Measurements from ENCODE around the gene LRP5.

LRP5 gene

DNA sequence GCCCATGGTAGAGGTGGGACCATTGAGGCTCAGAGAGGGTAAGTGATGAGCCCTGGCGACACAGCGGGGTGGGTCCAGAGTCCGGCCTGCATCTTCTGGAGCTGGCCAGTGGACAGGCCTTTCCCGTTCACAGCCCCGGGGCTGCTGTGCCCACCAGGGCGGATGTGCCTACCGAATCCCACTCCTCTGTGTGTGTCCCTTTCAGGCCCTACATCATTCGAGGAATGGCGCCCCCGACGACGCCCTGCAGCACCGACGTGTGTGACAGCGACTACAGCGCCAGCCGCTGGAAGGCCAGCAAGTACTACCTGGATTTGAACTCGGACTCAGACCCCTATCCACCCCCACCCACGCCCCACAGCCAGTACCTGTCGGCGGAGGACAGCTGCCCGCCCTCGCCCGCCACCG lies 136.2 kb downstream of the LRP5 start:
- TF ChIP-seq POLR2AphosphoS5 (IDR thresholded peaks at IDR 0.05; ENCODE audit: low read depth, low read length) = no peak
- TF ChIP-seq SIN3A (IDR thresholded peaks at IDR 0.05; ENCODE audit: borderline replicate concordance, insufficient read depth, low read length) = no peak

DNA sequence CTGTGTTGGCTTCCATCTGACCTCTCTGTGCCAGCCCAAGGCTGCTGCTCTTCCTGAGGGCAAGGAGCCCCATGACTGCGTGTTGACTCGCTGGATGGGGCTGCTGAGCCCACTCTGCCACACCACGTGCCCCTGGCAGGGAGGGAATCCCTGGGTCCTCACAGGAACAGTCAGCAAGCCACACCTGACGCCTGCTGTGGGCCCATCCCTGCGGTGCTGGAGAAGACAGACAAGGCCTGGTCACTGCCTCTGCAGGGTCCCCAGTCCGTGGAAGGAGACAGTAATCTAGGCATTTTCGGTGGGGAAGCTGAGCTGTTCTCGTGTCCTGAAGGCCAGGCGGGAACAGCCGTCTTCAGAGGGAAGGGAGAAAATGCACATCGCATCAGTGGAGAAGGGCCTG lies 137.6 kb downstream of the LRP5 start:
- TF ChIP-seq POLR2AphosphoS5 (IDR thresholded peaks at IDR 0.05; ENCODE audit: low read depth, low read length) = no peak
- no peak for TF ChIP-seq FOXP2 (optimal IDR thresholded peaks at IDR 0.05; ENCODE audit: borderline replicate concordance, extremely low read depth, extremely low read length, insufficient read depth)

DNA sequence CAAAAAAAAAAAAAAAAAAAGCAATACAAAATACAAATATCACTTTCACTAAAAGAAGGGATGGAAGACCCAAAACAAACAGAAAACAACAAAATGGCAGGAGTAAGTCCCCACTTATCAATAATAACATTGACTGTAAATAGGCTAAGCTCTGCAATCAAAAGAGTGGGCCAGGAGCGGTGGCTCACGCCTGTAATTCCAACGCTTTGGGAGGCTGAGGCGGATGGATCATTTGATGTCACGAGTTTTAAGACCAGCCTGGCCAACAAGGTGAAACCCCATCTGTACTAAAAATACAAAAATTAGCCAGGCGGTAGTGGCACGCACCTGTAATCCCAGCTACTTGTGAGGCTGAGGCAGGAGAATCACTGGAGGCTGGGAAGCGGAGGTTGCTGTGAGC lies 138.3 kb downstream of the LRP5 start:
- no peak for TF ChIP-seq FOXP2 (optimal IDR thresholded peaks at IDR 0.05; ENCODE audit: borderline replicate concordance, extremely low read depth, extremely low read length, insufficient read depth)

DNA sequence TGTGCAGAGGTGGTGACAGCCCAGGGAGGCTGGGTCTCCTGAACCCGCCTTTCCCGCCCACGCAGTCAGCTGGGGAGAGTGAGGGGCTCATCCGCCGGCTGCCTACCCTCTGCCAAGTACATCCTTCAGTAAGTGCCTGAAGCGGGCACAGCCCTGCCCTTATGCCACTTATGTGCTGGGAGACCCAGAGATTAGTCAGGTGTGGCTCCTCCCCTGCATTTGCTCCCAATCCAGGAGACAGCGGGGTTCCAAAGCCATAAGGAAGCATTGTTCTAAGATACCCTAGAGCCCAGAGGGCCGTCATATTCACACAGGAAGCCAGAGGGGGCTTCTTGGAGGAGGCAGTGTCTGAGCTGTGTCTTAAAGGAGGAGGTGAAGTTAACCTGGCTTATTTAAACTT lies 142.4 kb downstream of the LRP5 start:
- TF ChIP-seq POLR2AphosphoS5 (IDR thresholded peaks at IDR 0.05; ENCODE audit: low read depth, low read length) (no peak), TAF1 (IDR thresholded peaks at IDR 0.05; ENCODE audit: borderline replicate concordance, insufficient read depth, low read length) (no peak)

DNA sequence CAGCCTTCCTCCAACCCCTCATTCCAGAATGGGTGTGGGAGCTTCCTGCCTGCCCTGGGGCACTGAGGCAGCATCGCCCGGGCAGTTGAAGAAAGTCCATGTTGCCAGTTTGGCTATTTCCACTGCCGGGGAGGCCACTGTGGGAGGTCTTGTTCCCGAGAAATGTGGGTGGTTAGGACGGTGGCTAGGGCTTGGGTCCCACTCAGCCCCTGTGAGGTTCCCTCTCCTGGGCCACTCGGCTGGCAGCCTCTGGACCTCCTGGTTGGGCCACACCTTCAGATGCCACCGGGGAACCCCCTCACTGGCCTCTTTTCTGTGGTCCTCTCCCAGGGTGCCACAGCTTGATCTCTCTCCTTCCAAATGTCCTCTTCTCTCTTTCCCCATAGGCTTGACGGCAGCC lies 143.1 kb downstream of the LRP5 start:
- TF ChIP-seq, protein P1, sequence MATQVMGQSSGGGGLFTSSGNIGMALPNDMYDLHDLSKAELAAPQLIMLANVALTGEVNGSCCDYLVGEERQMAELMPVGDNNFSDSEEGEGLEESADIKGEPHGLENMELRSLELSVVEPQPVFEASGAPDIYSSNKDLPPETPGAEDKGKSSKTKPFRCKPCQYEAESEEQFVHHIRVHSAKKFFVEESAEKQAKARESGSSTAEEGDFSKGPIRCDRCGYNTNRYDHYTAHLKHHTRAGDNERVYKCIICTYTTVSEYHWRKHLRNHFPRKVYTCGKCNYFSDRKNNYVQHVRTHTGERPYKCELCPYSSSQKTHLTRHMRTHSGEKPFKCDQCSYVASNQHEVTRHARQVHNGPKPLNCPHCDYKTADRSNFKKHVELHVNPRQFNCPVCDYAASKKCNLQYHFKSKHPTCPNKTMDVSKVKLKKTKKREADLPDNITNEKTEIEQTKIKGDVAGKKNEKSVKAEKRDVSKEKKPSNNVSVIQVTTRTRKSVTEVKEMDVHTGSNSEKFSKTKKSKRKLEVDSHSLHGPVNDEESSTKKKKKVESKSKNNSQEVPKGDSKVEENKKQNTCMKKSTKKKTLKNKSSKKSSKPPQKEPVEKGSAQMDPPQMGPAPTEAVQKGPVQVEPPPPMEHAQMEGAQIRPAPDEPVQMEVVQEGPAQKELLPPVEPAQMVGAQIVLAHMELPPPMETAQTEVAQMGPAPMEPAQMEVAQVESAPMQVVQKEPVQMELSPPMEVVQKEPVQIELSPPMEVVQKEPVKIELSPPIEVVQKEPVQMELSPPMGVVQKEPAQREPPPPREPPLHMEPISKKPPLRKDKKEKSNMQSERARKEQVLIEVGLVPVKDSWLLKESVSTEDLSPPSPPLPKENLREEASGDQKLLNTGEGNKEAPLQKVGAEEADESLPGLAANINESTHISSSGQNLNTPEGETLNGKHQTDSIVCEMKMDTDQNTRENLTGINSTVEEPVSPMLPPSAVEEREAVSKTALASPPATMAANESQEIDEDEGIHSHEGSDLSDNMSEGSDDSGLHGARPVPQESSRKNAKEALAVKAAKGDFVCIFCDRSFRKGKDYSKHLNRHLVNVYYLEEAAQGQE (IDR thresholded peaks at IDR 0.05; ENCODE audit: insufficient read depth in 1 of 2, low read depth in 2 of 2, low read length in 2 of 2) = no peak
- no peak for TF ChIP-seq TAF1 (IDR thresholded peaks at IDR 0.05; ENCODE audit: borderline replicate concordance, insufficient read depth, low read length)
- no peak for TF ChIP-seq SIN3A (IDR thresholded peaks at IDR 0.05; ENCODE audit: borderline replicate concordance, insufficient read depth, low read length)
- no peak for TF ChIP-seq POLR2AphosphoS5 (IDR thresholded peaks at IDR 0.05; ENCODE audit: low read depth, low read length)
- TF ChIP-seq FOXP2 (optimal IDR thresholded peaks at IDR 0.05; ENCODE audit: borderline replicate concordance, extremely low read depth, extremely low read length, insufficient read depth) = no peak

DNA sequence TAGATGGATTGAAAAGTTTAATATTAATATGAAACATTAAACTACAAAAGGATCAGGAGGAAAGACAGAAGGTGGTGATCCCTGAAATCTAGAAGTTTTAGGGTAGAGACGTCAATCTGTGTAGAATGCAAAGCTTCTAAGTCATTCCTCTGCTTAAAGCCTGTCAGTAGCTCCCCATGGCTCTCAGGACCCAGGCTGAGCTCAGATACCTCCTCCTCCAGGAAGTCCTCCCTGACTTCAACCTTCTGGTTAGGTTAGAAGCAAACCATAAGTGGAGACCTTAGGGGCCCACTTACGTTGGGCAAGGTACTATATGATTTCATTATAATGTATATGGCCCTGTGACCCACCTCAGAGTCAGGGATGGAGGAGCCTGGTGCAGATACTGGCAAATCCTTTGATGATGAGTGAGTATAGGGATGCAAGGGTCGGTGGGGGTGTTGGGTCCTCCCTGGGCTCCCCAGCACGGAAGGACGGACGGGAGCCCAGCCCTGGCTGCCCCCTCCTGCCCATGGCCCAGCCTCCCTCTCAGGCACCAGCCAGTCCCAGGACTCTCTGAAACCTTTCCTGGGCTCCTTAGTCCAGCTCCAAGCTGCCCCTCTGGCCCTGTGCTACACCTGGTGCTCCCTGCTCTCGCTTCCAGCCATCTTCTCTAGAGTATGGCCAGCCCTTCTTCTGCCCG lies 145.0 kb downstream of the LRP5 start:
- TF ChIP-seq POLR2AphosphoS5 (IDR thresholded peaks at IDR 0.05; ENCODE audit: low read depth, low read length) = no peak
- TF ChIP-seq, protein P1 (IDR thresholded peaks at IDR 0.05; ENCODE audit: insufficient read depth in 1 of 2, low read depth in 2 of 2, low read length in 2 of 2) = no peak
- no peak for TF ChIP-seq TAF1 (IDR thresholded peaks at IDR 0.05; ENCODE audit: borderline replicate concordance, insufficient read depth, low read length)
- no peak for TF ChIP-seq FOXP2 (optimal IDR thresholded peaks at IDR 0.05; ENCODE audit: borderline replicate concordance, extremely low read depth, extremely low read length, insufficient read depth)
- TF ChIP-seq SIN3A (IDR thresholded peaks at IDR 0.05; ENCODE audit: borderline replicate concordance, insufficient read depth, low read length) = no peak

DNA sequence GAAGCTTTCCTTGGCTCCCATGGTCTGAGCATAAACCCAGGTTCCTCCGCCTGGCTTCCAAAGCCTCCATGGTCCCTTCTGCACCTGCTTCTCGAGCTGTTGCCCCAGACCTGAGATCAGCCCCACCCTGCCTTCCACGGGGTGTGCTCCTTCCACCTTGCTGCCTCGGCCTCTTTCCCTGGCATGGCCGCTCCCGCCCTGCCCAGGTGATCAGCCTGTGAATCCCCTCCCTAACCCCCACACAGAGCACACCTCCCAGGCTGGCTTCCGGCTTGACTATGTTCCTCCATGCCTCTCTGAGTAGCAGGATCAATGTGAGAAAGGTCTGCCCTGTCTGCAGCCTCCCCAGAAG lies 145.5 kb downstream of the LRP5 start:
- TF ChIP-seq POLR2AphosphoS5 (IDR thresholded peaks at IDR 0.05; ENCODE audit: low read depth, low read length) (no peak), FOXP2 (optimal IDR thresholded peaks at IDR 0.05; ENCODE audit: borderline replicate concordance, extremely low read depth, extremely low read length, insufficient read depth) (no peak), SIN3A (IDR thresholded peaks at IDR 0.05; ENCODE audit: borderline replicate concordance, insufficient read depth, low read length) (no peak), TAF1 (IDR thresholded peaks at IDR 0.05; ENCODE audit: borderline replicate concordance, insufficient read depth, low read length) (no peak)
- TF ChIP-seq, protein P1 (IDR thresholded peaks at IDR 0.05; ENCODE audit: insufficient read depth in 1 of 2, low read depth in 2 of 2, low read length in 2 of 2) = no peak
